DOHH2 (cell line): ENCODE data around the gene FUT2.

Experiments
- H3F3A ChIP-seq: fragments of 200-600 bp; sonication (generic), shearing (Covaris generic); 2 replicates; pipeline ENCODE4 v1.6.0; 2016; ENCODE audit warnings: antibody characterized with exemption, mild to moderate bottlenecking; ENCODE audit not compliant: control insufficient read depth, insufficient read depth
- H3K27ac ChIP-seq: fragments of 200-600 bp; sonication (generic); 2 replicates; pipeline ENCODE4 v1.5.1; 2014; ENCODE audit warnings: low read depth, mild to moderate bottlenecking, low read length, moderate library complexity
- H3K27me3 ChIP-seq: fragments of 200-600 bp; sonication (generic); 2 replicates; pipeline ENCODE4 v1.6.1; 2014; ENCODE audit warnings: mild to moderate bottlenecking, low read length, mixed read lengths; ENCODE audit not compliant: control insufficient read depth
- H3K36me3 ChIP-seq: fragments of 200-600 bp; sonication (generic); 2 replicates; pipeline ENCODE4 v1.6.1; 2014; ENCODE audit warnings: mild to moderate bottlenecking, low read length, moderate library complexity, mixed read lengths; ENCODE audit not compliant: control insufficient read depth
- H3K4me1 ChIP-seq: fragments of 200-600 bp; sonication (generic); 2 replicates; pipeline ENCODE4 v1.6.1; 2014; ENCODE audit warnings: mild to moderate bottlenecking, low read length, mixed read lengths; ENCODE audit not compliant: control insufficient read depth
- H3K4me2 ChIP-seq: fragments of 200-600 bp; sonication (generic); 2 replicates; pipeline ENCODE4 v1.6.0; 2014; ENCODE audit warnings: mild to moderate bottlenecking, low read length, moderate library complexity
- H3K4me3 ChIP-seq: fragments of 200-600 bp; sonication (generic); 2 replicates; pipeline ENCODE4 v1.5.1; 2014; ENCODE audit warnings: mild to moderate bottlenecking, low read length, mixed read lengths
- H3K79me2 ChIP-seq: fragments of 200-600 bp; sonication (generic); 2 replicates; pipeline ENCODE4 v1.6.1; 2014; ENCODE audit warnings: mild to moderate bottlenecking, low read length, mixed read lengths; ENCODE audit not compliant: control insufficient read depth
- H3K9me2 ChIP-seq: fragments of 200-600 bp; sonication (generic); replicated peaks from 2 replicates; pipeline ENCODE4 v1.6.1; 2014; ENCODE audit warnings: mild to moderate bottlenecking, low read length, mixed read lengths; ENCODE audit not compliant: control insufficient read depth
- H3K9me3 ChIP-seq: fragments of 200-600 bp; sonication (generic); 2 replicates; pipeline ENCODE4 v1.6.1; 2014; ENCODE audit warnings: antibody characterized with exemption, low read length, mixed read lengths; ENCODE audit not compliant: control insufficient read depth, insufficient read depth
- H4K20me1 ChIP-seq: fragments of 200-600 bp; sonication (generic); 2 replicates; pipeline ENCODE4 v1.6.0; 2014; ENCODE audit warnings: low read depth, mild to moderate bottlenecking, antibody characterized with exemption, low read length, moderate library complexity; ENCODE audit not compliant: control insufficient read depth, insufficient read depth
- EZH2phosphoT487 ChIP-seq: fragments of 200-600 bp; sonication (generic); IDR thresholded peaks from 2 replicates; pipeline ENCODE4 v1.6.1; 2017; ENCODE audit warnings: borderline replicate concordance, mild to moderate bottlenecking, antibody characterized with exemption, low read length, moderate library complexity, mixed read lengths
- TF ChIP-seq, protein P1 (sequence below): fragments of 200-600 bp; sonication (generic); IDR thresholded peaks from one replicate; pipeline ENCODE4 v1.5.1; 2014; ENCODE audit warnings: antibody characterized with exemption, mild to moderate bottlenecking, low read depth, low read length; ENCODE audit not compliant: poor library complexity, severe bottlenecking

Gene FUT2

DNA sequence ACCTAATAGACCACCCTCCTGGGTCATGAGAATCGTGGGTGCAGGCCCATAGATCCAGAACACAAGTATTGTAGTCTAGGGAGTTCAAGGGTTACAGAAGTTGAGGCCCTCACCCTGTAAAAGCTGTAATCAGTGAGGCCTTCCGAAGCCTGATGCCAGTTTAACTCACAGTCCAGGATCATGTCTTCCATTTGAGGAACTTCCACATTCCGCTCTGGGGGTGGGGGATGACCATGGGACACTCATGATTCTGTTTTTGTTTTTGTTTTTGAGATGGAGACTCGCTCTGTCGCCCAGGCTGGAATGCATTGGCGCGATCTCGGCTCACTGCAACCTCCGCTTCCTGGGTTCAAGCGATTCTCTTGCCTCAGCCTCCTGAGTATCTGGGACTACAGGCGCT is 46.3 kb downstream of the FUT2 start:
- H3K9me3 ChIP-seq: no peaks in the 10 kb centered on the region
- H3K4me2 ChIP-seq: no peak overlapping the region
- H3K9me2 ChIP-seq: no peaks in the 10 kb centered on the region
- no peaks in the 10 kb centered on the region for H4K20me1 ChIP-seq
- peaks cover 27% of the 10 kb centered on the region for H3K4me1 ChIP-seq
- H3K27ac ChIP-seq: no peak overlapping the region
- no peaks in the 10 kb centered on the region for H3K79me2 ChIP-seq
- no peak overlapping the region for H3K4me3 ChIP-seq
- H3K27me3 ChIP-seq: 0 out of 2 replicates have a peak, but pooled peaks cover 6% of the 10 kb centered on the region
- H3F3A ChIP-seq: peaks cover 3% of the 10 kb centered on the region; the same call in 1 of the 2 replicates
- H3K36me3 ChIP-seq: no peaks in the 10 kb centered on the region
- TF ChIP-seq, protein P1, sequence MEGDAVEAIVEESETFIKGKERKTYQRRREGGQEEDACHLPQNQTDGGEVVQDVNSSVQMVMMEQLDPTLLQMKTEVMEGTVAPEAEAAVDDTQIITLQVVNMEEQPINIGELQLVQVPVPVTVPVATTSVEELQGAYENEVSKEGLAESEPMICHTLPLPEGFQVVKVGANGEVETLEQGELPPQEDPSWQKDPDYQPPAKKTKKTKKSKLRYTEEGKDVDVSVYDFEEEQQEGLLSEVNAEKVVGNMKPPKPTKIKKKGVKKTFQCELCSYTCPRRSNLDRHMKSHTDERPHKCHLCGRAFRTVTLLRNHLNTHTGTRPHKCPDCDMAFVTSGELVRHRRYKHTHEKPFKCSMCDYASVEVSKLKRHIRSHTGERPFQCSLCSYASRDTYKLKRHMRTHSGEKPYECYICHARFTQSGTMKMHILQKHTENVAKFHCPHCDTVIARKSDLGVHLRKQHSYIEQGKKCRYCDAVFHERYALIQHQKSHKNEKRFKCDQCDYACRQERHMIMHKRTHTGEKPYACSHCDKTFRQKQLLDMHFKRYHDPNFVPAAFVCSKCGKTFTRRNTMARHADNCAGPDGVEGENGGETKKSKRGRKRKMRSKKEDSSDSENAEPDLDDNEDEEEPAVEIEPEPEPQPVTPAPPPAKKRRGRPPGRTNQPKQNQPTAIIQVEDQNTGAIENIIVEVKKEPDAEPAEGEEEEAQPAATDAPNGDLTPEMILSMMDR: no peak

DNA sequence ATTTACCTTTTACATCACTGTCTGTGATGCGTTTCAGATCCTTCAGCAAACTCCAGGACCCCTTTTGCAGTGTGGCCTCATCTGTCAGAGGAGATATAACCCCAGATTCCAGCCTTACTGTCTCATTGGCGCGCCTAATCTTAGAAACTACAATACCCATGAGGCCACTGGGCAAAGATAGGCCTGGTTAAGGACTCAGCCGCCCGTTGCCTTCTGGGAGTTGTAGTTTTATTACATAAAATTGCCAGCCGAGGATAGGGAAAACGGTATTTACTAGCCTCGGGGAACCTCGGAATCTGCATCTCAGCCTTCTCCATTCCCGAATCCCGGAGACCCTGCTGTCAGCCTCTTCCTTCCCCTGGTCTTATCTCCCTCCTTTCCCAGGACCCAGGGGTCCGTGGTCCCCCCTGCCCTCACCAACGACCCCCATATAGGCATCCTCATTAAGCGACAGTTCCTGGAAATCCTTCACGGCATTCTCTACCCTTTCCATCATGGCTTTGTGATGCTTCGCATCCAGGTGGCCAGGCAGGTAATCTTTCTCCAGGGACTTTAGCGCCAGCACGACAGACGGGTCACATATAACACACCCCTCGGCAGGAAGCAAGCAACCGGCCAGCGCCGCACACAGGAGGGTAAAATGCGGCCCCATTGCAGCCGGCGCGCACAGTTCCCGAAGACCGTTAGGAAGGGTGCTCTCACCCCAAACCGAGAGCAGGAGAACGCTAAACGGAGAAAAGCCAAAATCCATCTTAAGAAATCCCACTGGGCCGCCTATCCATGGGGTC is 49.6 kb downstream of the FUT2 start:
- H3F3A ChIP-seq: no peaks in the 10 kb centered on the region
- no peaks in the 10 kb centered on the region for H3K9me2 ChIP-seq
- no peaks in the 10 kb centered on the region for H3K9me3 ChIP-seq
- H3K36me3 ChIP-seq: no peaks in the 10 kb centered on the region
- no peak overlapping the region for H3K4me3 ChIP-seq
- H3K4me2 ChIP-seq: no peak overlapping the region
- TF ChIP-seq, protein P1: no peak
- no peak for TF ChIP-seq EZH2phosphoT487
- H3K27ac ChIP-seq: no peak overlapping the region
- no peaks in the 10 kb centered on the region for H3K27me3 ChIP-seq
- no peaks in the 10 kb centered on the region for H4K20me1 ChIP-seq
- H3K4me1 ChIP-seq: peaks cover 16% of the 10 kb centered on the region
- H3K79me2 ChIP-seq: no peaks in the 10 kb centered on the region

DNA sequence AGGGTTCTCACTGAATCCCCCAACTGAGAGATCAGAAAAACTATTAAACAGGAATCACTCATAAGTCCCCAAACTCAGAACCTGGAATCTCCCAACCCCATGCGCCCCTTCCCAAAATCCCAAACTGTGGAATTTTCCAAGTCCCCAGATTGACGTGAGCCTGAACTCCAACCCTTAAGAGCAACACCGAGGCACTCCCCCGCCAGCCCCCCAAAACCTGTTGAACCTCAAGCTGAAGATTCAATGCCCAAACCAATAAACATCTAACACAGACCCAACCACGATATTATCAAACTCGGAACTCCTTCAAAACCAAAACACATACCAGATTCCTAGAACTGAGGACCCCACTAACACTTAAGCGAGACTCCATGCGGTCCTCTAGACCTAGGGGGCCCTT is 50.3 kb downstream of the FUT2 start:
- H3K4me2 ChIP-seq: no peak overlapping the region

More for the DNA sequence above, 50.3 kb downstream of the FUT2 start:
- TF ChIP-seq, protein P1: no peak
- TF ChIP-seq EZH2phosphoT487: no peak
- Histone ChIP-seq H3K27ac (no peak overlapping the region), H3K4me3 (no peak overlapping the region), H3K27me3 (no peaks in the 10 kb centered on the region), H3K9me3 (no peaks in the 10 kb centered on the region), H3F3A (no peaks in the 10 kb centered on the region), H3K9me2 (no peaks in the 10 kb centered on the region), H4K20me1 (no peaks in the 10 kb centered on the region), H3K79me2 (no peaks in the 10 kb centered on the region), H3K4me1 (peaks cover 13% of the 10 kb centered on the region), H3K36me3 (no peaks in the 10 kb centered on the region)
